Measurements from ENCODE around the gene GNG12. TPM values are rescaled to one million over a fixed set of nuclear protein-coding genes. Genes with fewer than 3 reads are reported as not detected.

GNG12 gene
- total and polyA plus RNA-seq, 7 donors: 41.9 to 116 (median 47.8) TPM

DNA sequence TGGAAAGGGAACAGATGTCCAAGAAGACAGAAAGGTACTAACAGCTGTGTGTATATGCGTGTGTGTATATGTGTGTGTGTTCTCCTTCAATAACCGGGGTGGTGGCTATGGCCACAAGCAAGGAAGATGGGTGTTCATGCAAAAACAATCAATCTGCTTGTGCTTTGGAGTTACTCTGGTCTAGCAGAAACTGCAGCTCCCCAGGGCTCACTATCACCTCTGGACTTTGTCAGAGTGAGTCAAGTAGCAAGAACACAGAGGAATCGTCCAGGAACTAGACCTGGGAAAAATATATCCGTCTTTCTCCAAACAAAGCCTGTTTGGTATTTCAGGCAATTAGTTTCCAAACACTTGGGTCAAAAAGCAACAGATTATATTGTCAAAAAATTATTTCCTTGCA lies 68.6 kb downstream of the GNG12 start:
- 42 to 73% methylated on average over 4 of the region's 4 CpGs for WGBS, 2 donors
- H3K27me3 ChIP-seq: no peaks in the 10 kb centered on the region
- no peak overlapping the region for H3K4me3 ChIP-seq
- no peak for DNase-seq
- TF ChIP-seq POLR2AphosphoS5 (IDR thresholded peaks at IDR 0.05) (no peak), EP300 (IDR thresholded peaks at IDR 0.05) (no peak), POLR2A (IDR thresholded peaks at IDR 0.05) (no peak)
- TF ChIP-seq, protein P1, sequence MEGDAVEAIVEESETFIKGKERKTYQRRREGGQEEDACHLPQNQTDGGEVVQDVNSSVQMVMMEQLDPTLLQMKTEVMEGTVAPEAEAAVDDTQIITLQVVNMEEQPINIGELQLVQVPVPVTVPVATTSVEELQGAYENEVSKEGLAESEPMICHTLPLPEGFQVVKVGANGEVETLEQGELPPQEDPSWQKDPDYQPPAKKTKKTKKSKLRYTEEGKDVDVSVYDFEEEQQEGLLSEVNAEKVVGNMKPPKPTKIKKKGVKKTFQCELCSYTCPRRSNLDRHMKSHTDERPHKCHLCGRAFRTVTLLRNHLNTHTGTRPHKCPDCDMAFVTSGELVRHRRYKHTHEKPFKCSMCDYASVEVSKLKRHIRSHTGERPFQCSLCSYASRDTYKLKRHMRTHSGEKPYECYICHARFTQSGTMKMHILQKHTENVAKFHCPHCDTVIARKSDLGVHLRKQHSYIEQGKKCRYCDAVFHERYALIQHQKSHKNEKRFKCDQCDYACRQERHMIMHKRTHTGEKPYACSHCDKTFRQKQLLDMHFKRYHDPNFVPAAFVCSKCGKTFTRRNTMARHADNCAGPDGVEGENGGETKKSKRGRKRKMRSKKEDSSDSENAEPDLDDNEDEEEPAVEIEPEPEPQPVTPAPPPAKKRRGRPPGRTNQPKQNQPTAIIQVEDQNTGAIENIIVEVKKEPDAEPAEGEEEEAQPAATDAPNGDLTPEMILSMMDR (IDR thresholded peaks at IDR 0.05): no peak
- no peak overlapping the region for H3K27ac ChIP-seq
- H3K36me3 ChIP-seq: no peaks in the 10 kb centered on the region
- no peaks in the 10 kb centered on the region for H3K9me3 ChIP-seq
- H3K4me1 ChIP-seq: peaks cover 0 to 32% (median 15%) of the 10 kb centered on the region in 4 donors
- intact Hi-C loops (cut with DNase I): loop anchor here (5.0 kb wide), 2 partner anchors 88 to 578 kb away; no protein-coding TSS in a partner anchor

DNA sequence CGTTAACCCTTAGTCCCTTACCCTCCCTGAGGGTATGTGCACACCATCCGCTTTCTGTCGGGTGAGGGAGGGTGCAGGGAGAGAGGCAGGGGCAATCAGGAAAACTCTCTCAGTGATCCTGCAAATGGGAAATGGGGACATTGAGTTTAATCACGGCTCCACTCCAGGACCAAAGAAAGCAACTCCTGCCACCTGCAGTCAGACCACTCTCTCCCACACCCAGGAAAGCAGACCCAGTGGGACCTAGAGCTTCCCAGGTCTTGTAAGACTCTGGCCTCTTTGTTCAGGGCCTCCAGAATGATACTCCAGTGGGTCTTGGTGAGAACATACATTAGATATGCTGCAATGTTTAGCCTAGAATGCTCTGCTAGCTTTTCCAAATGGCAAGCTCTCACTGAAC lies 71.5 kb downstream of the GNG12 start:
- TF ChIP-seq POLR2AphosphoS5 (IDR thresholded peaks at IDR 0.05) (no peak), POLR2A (IDR thresholded peaks at IDR 0.05) (no peak), EP300 (IDR thresholded peaks at IDR 0.05) (no peak)
- TF ChIP-seq, protein P1 (IDR thresholded peaks at IDR 0.05): no peak
- no peak overlapping the region for H3K27ac ChIP-seq
- H3K9me3 ChIP-seq: no peaks in the 10 kb centered on the region
- intact Hi-C loops (cut with DNase I): no loop called here
- H3K36me3 ChIP-seq: no peaks in the 10 kb centered on the region
- peaks cover 0 to 33% (median 14%) of the 10 kb centered on the region in 4 donors for H3K4me1 ChIP-seq
- no peaks in the 10 kb centered on the region for H3K27me3 ChIP-seq
- no peak for DNase-seq
- 53 to 75% methylated on average over 4 of the region's 4 CpGs for WGBS, 2 donors
- no peak overlapping the region for H3K4me3 ChIP-seq

- Histone ChIP-seq H3K9me3 (no peaks in the 10 kb centered on the region), H3K4me3 (no peak overlapping the region), H3K27ac (no peak overlapping the region), H3K27me3 (no peaks in the 10 kb centered on the region), H3K36me3 (no peaks in the 10 kb centered on the region), H3K4me1 (peaks cover 0 to 26% (median 9%) of the 10 kb centered on the region in 4 donors)
- DNase-seq: no peak
- 17 to 55% methylated on average over 2 of the region's 2 CpGs for WGBS, 2 donors
- TF ChIP-seq POLR2AphosphoS5 (IDR thresholded peaks at IDR 0.05): no peak
- no peak for TF ChIP-seq EP300 (IDR thresholded peaks at IDR 0.05)
- TF ChIP-seq, protein P1 (IDR thresholded peaks at IDR 0.05): no peak
- no peak for TF ChIP-seq POLR2A (IDR thresholded peaks at IDR 0.05)
- intact Hi-C loops (cut with DNase I): no loop called here
Measured at GRCh38 chr1:67761091-67761490, 72.2 kb downstream of the GNG12 start.

DNA sequence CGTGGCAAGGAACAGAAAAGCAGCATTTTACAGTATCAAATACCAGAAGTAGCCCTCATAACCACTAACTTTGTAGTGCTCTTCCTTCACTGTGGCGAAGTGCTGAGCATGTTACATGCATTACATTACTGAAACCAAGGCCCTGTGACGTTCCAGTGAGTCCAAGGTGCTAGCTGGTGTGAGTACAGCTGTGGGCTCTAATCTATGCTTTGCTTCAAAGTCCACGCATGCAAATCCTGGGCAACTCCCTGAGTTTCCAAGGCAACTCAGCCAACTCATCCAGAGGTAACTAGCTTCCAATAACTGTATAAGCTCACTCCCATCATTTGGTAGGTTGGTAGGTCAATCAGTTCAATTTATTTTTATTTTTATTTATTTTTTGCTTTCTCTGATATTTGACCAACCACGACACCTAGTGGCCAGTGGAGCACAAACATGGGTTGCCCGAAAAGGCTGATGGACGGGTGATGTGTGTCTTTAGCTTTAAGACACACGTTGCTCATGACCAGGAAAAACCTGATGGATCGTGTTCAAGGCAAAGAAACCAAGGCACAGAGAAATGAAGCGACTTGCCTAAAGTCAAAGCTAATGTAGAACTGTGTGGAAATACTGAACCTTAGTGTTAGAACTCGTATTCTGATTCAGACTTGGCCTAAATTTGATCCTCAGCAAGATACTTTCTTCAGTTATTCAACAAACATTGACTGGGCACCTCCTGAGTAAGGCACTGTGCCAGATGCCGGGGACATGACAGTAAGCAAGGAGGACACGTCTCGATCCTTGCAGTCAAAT lies 73.0 kb downstream of the GNG12 start:
- no peak for DNase-seq
- Histone ChIP-seq H3K27ac (peak overlapping the region in 3 of 4 donors; percentile 37 to 56 (median 44)), H3K4me3 (no peak overlapping the region), H3K4me1 (peaks cover 0 to 22% (median 9%) of the 10 kb centered on the region in 4 donors), H3K9me3 (no peaks in the 10 kb centered on the region), H3K27me3 (no peaks in the 10 kb centered on the region), H3K36me3 (no peaks in the 10 kb centered on the region)
- intact Hi-C loops (cut with DNase I): loop anchor here (1.0 kb wide), 2 partner anchors 199 to 228 kb away; no protein-coding TSS in a partner anchor
- 8 to 29% methylated on average over 14 of the region's 14 CpGs for WGBS, 2 donors
- TF ChIP-seq, protein P1 (IDR thresholded peaks at IDR 0.05): peak; percentile 58 to 92 (median 84)
- TF ChIP-seq POLR2A (IDR thresholded peaks at IDR 0.05) (no peak), POLR2AphosphoS5 (IDR thresholded peaks at IDR 0.05) (peak in 1 of 4 donors; percentile 9), EP300 (IDR thresholded peaks at IDR 0.05) (no peak)
